WTC11 (cell line): ENCODE data around the gene SYNGR1. TPM values are rescaled to one million over a fixed set of nuclear protein-coding genes. Genes with fewer than 3 reads are reported as not detected.

Experiments
- ATAC-seq: fragments of 200-7000 bp; cut with Tn5 transposase; 2 replicates; pipeline ENCODE4 v1.10.0; 2021; ENCODE audit warnings: mild to moderate bottlenecking, moderate library complexity
- CTCF ChIA-PET: fragments of 300-600 bp; sonication (Branson Sonifier 250); formaldehyde crosslinking; loops from one replicate; lab custom pipeline; 2021; ENCODE audit warnings: antibody characterized with exemption; lab: Charles Lee
- POLR2A ChIA-PET: fragments of 350-600 bp; sonication (Branson Sonifier 250); formaldehyde crosslinking; loops from one replicate; lab custom pipeline; 2021; ENCODE audit warnings: antibody characterized with exemption; lab: Charles Lee
- DNase-seq: peaks from one replicate; pipeline ENCODE4 v3.0.0; 2021; ENCODE audit warnings: low spot score
- H3K27ac Mint-ChIP-seq: 2 replicates; pipeline ENCODE4 v1.8.0; 2021; ENCODE audit warnings: mixed read lengths
- H3K27me3 Mint-ChIP-seq: 2 replicates; pipeline ENCODE4 v1.8.0; 2021; ENCODE audit warnings: low read depth, mild to moderate bottlenecking, moderate library complexity, mixed read lengths
- H3K36me3 Mint-ChIP-seq: 2 replicates; pipeline ENCODE4 v1.8.0; 2021; ENCODE audit warnings: mixed read lengths
- H3K4me1 Mint-ChIP-seq: 2 replicates; pipeline ENCODE4 v1.8.0; 2022; ENCODE audit warnings: mixed read lengths
- H3K4me3 Mint-ChIP-seq: 2 replicates; pipeline ENCODE4 v1.8.0; 2021; ENCODE audit warnings: mild to moderate bottlenecking, moderate library complexity, mixed read lengths
- H3K9me3 Mint-ChIP-seq: 2 replicates; pipeline ENCODE4 v1.8.0; 2021; ENCODE audit warnings: mixed read lengths
- FOXP1 ChIP-seq: sonication (generic); formaldehyde crosslinking; IDR thresholded peaks from 2 replicates; pipeline ENCODE4 v1.8.0; 2022; ENCODE audit warnings: missing genetic modification reagents, mild to moderate bottlenecking, moderate library complexity, borderline replicate concordance
- GRHL2 ChIP-seq: fragments of 250-450 bp; sonication (Bioruptor Pico); IDR thresholded peaks from 2 replicates; pipeline ENCODE4 v1.8.0; 2022; ENCODE audit warnings: mild to moderate bottlenecking, moderate library complexity; ENCODE audit not compliant: insufficient replicate concordance, severe bottlenecking
- MYBL2 ChIP-seq: sonication (generic); formaldehyde crosslinking; IDR thresholded peaks from 2 replicates; pipeline ENCODE4 v1.8.1; 2023; ENCODE audit warnings: mild to moderate bottlenecking, moderate library complexity, missing genetic modification reagents
- NFYB ChIP-seq: sonication (generic); formaldehyde crosslinking; conservative IDR thresholded peaks from 2 replicates; pipeline ENCODE4 v1.8.0; 2022; ENCODE audit warnings: low read depth, missing genetic modification reagents
- RORB ChIP-seq: fragments of 250-450 bp; sonication (Bioruptor Pico); IDR thresholded peaks from 2 replicates; pipeline ENCODE4 v1.9.0; 2021; ENCODE audit warnings: mild to moderate bottlenecking
- TP53 ChIP-seq: sonication (generic); formaldehyde crosslinking; IDR thresholded peaks from 2 replicates; pipeline ENCODE4 v1.8.1; 2023; ENCODE audit warnings: mild to moderate bottlenecking, missing genetic modification reagents
- ZNF219 ChIP-seq: sonication (generic); formaldehyde crosslinking; IDR thresholded peaks from 2 replicates; pipeline ENCODE4 v1.8.0; 2023; ENCODE audit warnings: missing genetic modification reagents, mild to moderate bottlenecking, borderline replicate concordance
- ZNF317 ChIP-seq: sonication (generic); formaldehyde crosslinking; IDR thresholded peaks from 2 replicates; pipeline ENCODE4 v1.8.1; 2023; ENCODE audit warnings: low read depth, mild to moderate bottlenecking, moderate library complexity, missing genetic modification reagents, borderline replicate concordance
- ZNF396 ChIP-seq: fragments of 250-450 bp; sonication (Bioruptor Pico); IDR thresholded peaks from 2 replicates; pipeline ENCODE4 v1.8.0; 2021; ENCODE audit warnings: mild to moderate bottlenecking, moderate library complexity, borderline replicate concordance
- ZNF416 ChIP-seq: fragments of 250-450 bp; sonication (Bioruptor Pico); IDR thresholded peaks from 2 replicates; pipeline ENCODE4 v1.9.0; 2021; ENCODE audit warnings: mild to moderate bottlenecking, inconsistent platforms
- ZNF423 ChIP-seq: fragments of 250-450 bp; sonication (Bioruptor Pico); IDR thresholded peaks from 2 replicates; pipeline ENCODE4 v2.1.2; 2022; ENCODE audit warnings: mild to moderate bottlenecking, moderate library complexity
- total RNA-seq: library from RNA; stranded (reverse); gene quantifications from 3 replicates; pipeline ENCODE4 v1.2.3, GENCODE V29; 2021
- TF ChIP-seq, protein P1 (sequence below): sonication (generic); formaldehyde crosslinking; IDR thresholded peaks from 2 replicates; pipeline ENCODE4 v1.8.0; 2022; ENCODE audit warnings: mild to moderate bottlenecking, missing genetic modification reagents
- TF ChIP-seq, protein P2 (sequence below): sonication (generic); formaldehyde crosslinking; IDR thresholded peaks from 2 replicates; pipeline ENCODE4 v1.8.1; 2023; ENCODE audit warnings: mild to moderate bottlenecking, moderate library complexity, missing genetic modification reagents
- TF ChIP-seq, protein P3 (sequence below): sonication (generic); formaldehyde crosslinking; IDR thresholded peaks from 2 replicates; pipeline ENCODE4 v1.8.0; 2022; ENCODE audit warnings: mild to moderate bottlenecking, missing genetic modification reagents
- TF ChIP-seq, protein P4 (sequence below): sonication (generic); formaldehyde crosslinking; IDR thresholded peaks from 2 replicates; pipeline ENCODE4 v1.8.1; 2023; ENCODE audit warnings: mild to moderate bottlenecking, missing genetic modification reagents
- TF ChIP-seq, protein P5 (sequence below): fragments of 250-450 bp; sonication (Bioruptor Pico); conservative IDR thresholded peaks from 2 replicates; pipeline ENCODE4 v1.9.0; 2021; ENCODE audit warnings: mild to moderate bottlenecking
- TF ChIP-seq, protein P6 (sequence below): sonication (generic); formaldehyde crosslinking; IDR thresholded peaks from 2 replicates; pipeline ENCODE4 v1.8.1; 2022; ENCODE audit warnings: missing genetic modification reagents, borderline replicate concordance

SYNGR1 gene
- total RNA-seq, 1 experiment from 2014 or later = 35.3 TPM

DNA sequence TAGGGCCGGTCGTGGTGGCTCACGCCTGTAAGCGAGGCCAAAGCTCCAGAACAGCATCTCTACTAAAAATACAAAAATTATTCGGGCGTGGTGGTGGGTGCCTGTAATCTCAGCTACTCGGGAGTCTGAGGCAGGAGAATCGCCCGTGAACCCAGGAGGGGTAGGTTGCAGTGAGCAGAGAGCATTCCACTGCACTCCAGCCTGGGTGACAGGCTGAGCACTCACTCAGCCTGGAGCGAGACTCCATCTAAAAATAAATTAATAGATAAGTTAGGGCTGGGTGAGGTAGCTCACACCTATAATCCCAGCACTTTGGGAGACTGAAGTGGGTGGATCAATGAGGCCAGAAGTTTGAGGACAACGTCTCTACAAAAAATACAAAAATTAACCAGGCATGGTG, 39.6 kb downstream of the SYNGR1 start:
- ATAC-seq (no peak), DNase-seq (no peak)
- Mint-ChIP-seq H3K4me3 (peak overlapping the region; percentile 40), H3K36me3 (no peaks in the 10 kb centered on the region), H3K27ac (no peak overlapping the region), H3K9me3 (peaks cover 4% of the 10 kb centered on the region; the same call in 1 of the 2 replicates), H3K4me1 (peaks cover 6% of the 10 kb centered on the region), H3K27me3 (peaks cover 30% of the 10 kb centered on the region)
- POLR2A ChIA-PET = no interaction called here
- CTCF ChIA-PET = interaction anchor here (0.7 to 1.1 kb wide), 2 partner anchors 45 to 140 kb away, joined by 3 read pairs; no protein-coding TSS in a partner anchor
- TF ChIP-seq RORB (CRISPR knock-in tag) = no peak
- no peak for TF ChIP-seq ZNF317
- TF ChIP-seq MYBL2 (CRISPR knock-in tag) = no peak
- no peak for TF ChIP-seq NFYB (CRISPR knock-in tag)
- TF ChIP-seq ZNF416 = no peak
- TF ChIP-seq, protein P1, sequence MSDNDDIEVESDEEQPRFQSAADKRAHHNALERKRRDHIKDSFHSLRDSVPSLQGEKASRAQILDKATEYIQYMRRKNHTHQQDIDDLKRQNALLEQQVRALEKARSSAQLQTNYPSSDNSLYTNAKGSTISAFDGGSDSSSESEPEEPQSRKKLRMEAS = no peak
- no peak for TF ChIP-seq ZNF396
- no peak for TF ChIP-seq GRHL2 (CRISPR knock-in tag)
- TF ChIP-seq, protein P2, sequence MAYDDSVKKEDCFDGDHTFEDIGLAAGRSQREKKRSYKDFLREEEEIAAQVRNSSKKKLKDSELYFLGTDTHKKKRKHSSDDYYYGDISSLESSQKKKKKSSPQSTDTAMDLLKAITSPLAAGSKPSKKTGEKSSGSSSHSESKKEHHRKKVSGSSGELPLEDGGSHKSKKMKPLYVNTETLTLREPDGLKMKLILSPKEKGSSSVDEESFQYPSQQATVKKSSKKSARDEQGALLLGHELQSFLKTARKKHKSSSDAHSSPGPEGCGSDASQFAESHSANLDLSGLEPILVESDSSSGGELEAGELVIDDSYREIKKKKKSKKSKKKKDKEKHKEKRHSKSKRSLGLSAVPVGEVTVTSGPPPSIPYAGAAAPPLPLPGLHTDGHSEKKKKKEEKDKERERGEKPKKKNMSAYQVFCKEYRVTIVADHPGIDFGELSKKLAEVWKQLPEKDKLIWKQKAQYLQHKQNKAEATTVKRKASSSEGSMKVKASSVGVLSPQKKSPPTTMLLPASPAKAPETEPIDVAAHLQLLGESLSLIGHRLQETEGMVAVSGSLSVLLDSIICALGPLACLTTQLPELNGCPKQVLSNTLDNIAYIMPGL = no peak
- TF ChIP-seq, protein P3, sequence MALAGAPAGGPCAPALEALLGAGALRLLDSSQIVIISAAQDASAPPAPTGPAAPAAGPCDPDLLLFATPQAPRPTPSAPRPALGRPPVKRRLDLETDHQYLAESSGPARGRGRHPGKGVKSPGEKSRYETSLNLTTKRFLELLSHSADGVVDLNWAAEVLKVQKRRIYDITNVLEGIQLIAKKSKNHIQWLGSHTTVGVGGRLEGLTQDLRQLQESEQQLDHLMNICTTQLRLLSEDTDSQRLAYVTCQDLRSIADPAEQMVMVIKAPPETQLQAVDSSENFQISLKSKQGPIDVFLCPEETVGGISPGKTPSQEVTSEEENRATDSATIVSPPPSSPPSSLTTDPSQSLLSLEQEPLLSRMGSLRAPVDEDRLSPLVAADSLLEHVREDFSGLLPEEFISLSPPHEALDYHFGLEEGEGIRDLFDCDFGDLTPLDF (CRISPR knock-in tag) = no peak
- TF ChIP-seq, protein P4, sequence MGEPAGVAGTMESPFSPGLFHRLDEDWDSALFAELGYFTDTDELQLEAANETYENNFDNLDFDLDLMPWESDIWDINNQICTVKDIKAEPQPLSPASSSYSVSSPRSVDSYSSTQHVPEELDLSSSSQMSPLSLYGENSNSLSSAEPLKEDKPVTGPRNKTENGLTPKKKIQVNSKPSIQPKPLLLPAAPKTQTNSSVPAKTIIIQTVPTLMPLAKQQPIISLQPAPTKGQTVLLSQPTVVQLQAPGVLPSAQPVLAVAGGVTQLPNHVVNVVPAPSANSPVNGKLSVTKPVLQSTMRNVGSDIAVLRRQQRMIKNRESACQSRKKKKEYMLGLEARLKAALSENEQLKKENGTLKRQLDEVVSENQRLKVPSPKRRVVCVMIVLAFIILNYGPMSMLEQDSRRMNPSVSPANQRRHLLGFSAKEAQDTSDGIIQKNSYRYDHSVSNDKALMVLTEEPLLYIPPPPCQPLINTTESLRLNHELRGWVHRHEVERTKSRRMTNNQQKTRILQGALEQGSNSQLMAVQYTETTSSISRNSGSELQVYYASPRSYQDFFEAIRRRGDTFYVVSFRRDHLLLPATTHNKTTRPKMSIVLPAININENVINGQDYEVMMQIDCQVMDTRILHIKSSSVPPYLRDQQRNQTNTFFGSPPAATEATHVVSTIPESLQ (CRISPR knock-in tag) = no peak
- no peak for TF ChIP-seq TP53 (CRISPR knock-in tag)
- TF ChIP-seq ZNF423 (CRISPR knock-in tag) = no peak

DNA sequence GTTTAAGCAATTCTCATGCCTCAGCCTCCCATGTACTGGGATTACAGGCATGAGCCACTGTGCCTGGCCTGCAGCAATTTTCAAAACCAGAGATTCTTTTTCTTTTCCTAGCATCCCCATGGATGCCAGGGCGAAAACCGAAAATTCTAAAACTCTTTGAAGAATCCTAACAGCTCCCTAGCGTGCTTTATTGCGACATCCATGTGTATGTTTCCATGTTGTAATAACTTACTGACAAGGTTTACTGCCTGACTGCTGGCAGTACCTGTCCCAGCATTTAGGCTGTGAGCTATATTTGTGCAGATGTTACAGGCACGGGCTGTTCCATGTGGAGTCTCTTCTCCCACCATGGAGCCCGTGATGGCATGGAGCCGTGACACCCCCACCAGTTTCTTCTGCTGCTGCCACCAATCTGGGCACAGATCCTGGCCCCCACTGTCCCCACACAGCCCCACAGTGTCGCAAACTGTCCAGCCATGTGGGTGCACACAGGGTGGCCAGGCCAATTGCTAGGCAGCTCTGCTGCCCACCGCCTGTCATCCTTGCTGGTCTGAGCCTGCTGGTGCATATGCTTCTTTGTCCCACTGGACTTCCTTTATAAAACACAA, 42.7 kb downstream of the SYNGR1 start:
- no peak for TF ChIP-seq RORB (CRISPR knock-in tag)
- TF ChIP-seq, protein P5, sequence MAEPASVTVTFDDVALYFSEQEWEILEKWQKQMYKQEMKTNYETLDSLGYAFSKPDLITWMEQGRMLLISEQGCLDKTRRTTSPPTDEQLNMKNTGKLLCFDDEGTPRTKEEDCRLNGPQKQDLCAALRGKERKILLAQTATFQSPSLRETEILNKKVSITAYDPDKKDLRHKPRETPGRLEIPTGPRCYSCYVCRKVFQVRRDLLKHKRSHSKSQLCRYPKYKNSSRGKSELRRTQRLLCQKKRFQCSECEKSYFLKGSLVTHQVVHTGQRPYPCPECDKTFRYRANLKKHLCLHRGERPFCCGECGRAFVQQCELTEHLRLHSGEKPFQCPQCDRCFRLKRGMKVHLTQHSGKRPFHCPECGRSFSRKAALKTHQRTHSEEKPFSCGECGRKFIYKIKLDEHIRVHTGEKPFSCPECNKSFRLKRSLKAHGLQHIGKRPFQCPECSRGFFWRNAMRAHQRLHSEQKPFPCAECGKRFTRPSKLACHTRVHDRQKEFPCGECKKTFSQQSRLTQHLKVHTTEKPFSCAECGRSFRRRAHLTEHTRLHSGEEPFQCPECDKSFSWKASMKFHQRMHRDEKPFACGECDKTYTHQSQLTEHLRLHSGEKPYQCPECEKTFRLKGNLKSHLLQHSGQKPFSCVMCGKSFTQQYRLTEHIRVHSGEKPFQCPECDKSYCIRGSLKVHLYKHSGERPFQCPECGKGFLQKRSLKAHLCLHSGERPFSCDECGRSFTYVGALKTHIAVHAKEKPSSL (CRISPR knock-in tag) = no peak
- TF ChIP-seq ZNF219 (CRISPR knock-in tag) = no peak
- TF ChIP-seq, protein P6, sequence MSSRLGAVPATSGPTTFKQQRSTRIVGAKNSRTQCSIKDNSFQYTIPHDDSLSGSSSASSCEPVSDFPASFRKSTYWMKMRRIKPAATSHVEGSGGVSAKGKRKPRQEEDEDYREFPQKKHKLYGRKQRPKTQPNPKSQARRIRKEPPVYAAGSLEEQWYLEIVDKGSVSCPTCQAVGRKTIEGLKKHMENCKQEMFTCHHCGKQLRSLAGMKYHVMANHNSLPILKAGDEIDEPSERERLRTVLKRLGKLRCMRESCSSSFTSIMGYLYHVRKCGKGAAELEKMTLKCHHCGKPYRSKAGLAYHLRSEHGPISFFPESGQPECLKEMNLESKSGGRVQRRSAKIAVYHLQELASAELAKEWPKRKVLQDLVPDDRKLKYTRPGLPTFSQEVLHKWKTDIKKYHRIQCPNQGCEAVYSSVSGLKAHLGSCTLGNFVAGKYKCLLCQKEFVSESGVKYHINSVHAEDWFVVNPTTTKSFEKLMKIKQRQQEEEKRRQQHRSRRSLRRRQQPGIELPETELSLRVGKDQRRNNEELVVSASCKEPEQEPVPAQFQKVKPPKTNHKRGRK (CRISPR knock-in tag) = no peak
- TF ChIP-seq FOXP1 = no peak
- no peaks in the 10 kb centered on the region for H3K36me3 Mint-ChIP-seq
- H3K27me3 Mint-ChIP-seq = peaks cover 25% of the 10 kb centered on the region
- H3K27ac Mint-ChIP-seq = no peak overlapping the region
- ATAC-seq = no peak
- no peaks in the 10 kb centered on the region for H3K9me3 Mint-ChIP-seq
- H3K4me1 Mint-ChIP-seq = 0 out of 2 replicates have a peak, but pooled peaks cover 3% of the 10 kb centered on the region
- POLR2A ChIA-PET = no interaction called here
- H3K4me3 Mint-ChIP-seq = no peak overlapping the region
- CTCF ChIA-PET = interaction anchor here (1.3 to 1.4 kb wide), 2 partner anchors 49 to 137 kb away, joined by 3 to 7 read pairs; no protein-coding TSS in a partner anchor
- no peak for DNase-seq
